HG03575 (cell line): Measurements from ENCODE around the gene AP4B1.

Experiments
- ATAC-seq: cut with Tn5 transposase; IDR thresholded peaks from one replicate; pipeline ENCODE4 v1.9.1; 2021; ENCODE audit not compliant: unreplicated experiment, insufficient number of reproducible peaks, low FRiP score; ENCODE audit errors: extremely low read depth

AP4B1 gene

GRCh38 chr1:113934006-113934405 is 29.4 kb upstream of the AP4B1 start:
- no peak for ATAC-seq

GRCh38 chr1:113931451-113931851 is 26.9 kb upstream of the AP4B1 start:
- ATAC-seq, result no peak

GRCh38 chr1:113930499-113931161 is 26.0 kb upstream of the AP4B1 start:
- no peak for ATAC-seq

GRCh38 chr1:113929750-113930498 is 25.3 kb upstream of the AP4B1 start:
- ATAC-seq, result no peak

DNA sequence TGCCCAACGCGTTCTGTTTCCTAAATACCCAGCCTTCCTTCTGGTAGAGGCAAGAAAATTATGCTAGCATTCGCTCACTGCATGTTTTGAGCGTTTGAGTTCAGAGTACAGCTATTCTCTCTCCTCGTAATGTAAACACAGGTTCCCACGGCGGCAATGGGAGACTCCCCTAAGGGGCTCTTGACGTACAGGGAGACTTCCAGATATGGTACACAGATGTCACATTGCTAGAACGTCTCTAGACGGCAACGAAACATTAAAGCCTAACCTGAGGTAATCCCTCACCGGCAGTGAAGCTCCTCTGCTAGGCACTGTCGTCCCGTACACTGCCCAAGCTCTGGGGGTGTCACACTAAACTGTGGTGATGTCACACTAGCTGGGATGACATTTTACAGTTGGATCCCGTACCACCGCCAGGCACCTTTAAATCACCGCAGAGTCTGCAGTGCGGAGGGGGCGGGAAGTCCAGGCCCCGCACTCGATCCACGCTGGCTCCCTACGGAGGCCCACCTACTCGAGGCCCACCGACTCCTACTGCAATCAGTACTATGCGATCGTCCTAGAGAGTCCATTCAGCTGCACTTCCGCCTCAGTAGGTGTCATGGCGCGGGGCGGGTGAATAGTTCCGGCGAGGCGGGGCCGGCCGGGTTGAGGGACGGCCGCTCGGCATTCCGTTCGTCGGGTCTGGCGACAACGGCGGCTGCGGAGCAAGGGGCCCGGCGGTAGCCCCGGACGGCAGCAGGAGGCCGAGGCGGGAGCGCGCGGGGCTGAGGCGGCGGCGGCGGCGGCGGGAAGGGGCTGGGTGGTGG is 24.5 kb upstream of the AP4B1 start, which contains the start of gene HIPK1:
Gene HIPK1, plus strand, starts transcription at position 384 of the 809 bp plus-strand sequence.
- peak; percentile 35 for ATAC-seq

GRCh38 chr1:113928187-113928930 is 23.8 kb upstream of the AP4B1 start:
- ATAC-seq, result no peak

GRCh38 chr1:113924473-113924872 is 19.9 kb upstream of the AP4B1 start:
- ATAC-seq, result no peak

GRCh38 chr1:113922957-113923356 is 18.4 kb upstream of the AP4B1 start:
- ATAC-seq, result no peak

DNA sequence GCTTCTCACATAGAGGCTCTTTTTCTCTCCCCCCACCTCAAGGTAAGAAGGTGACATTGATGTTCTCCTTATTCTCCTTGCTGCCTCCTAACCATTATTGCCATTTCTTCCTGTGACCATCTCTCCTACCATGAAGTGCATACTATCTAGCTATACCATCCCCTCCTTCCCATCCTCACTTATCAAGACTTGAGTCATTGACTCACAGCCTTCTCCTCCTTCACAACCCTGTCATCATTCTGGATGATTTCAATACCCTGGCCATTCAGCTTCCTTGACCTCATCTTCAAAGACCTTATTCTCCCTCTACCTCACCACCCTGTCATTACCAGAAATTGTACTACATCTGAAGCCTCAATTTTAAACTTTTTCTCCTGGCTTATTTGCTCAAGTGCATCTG is 13.6 kb upstream of the AP4B1 start:
- ATAC-seq, result no peak

DNA sequence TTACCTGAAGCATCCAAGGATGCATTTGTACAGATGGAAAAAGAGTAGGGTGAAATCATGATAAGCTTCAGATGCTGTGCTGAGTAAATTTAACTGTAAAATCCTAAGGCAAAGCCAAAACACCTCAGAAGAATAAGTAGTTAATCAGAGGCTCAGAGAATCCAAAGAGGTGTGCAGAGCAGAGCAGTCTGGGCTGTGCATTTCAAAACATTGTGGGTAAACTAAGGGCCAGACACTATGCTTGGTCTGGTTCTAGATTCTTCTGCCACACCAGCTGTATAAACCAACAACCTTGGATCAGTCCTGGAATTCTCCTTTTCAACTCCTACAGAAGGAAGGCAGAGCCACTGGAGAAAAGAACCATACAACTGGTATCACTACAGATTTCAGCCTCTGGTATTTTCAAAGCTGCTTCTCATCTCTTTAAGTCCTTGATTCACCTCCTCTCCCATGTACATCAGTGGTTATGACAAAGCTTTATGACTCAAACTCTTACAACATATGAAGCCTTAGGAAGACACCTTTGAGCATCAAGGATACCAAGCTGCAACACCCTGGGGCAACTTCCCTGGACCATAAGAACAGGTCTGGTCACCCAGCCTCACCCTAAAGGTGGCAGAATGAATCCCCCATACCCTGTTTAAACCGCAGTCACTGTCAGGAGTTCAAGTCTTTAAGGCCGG is 12.9 kb upstream of the AP4B1 start:
- ATAC-seq, result no peak

DNA sequence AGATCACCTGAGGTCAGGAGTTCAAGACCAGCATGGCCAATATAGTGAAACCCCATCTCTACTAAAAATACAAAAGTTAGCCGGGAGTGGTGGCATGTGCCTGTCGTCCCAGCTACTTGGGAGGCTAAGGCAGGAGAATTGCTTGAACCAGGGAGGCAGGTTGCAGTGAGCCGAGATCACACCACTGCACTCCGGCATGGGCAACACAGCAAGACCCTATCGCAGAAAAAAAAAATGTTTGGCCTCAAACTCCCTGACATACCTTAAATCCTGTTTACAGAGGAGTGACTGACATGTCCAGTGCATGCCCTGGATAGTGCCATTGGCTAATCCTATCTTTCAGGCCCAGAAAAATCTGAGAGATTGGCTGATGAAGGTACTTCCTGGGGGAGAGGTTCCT is 12.4 kb upstream of the AP4B1 start:
- no peak for ATAC-seq

DNA sequence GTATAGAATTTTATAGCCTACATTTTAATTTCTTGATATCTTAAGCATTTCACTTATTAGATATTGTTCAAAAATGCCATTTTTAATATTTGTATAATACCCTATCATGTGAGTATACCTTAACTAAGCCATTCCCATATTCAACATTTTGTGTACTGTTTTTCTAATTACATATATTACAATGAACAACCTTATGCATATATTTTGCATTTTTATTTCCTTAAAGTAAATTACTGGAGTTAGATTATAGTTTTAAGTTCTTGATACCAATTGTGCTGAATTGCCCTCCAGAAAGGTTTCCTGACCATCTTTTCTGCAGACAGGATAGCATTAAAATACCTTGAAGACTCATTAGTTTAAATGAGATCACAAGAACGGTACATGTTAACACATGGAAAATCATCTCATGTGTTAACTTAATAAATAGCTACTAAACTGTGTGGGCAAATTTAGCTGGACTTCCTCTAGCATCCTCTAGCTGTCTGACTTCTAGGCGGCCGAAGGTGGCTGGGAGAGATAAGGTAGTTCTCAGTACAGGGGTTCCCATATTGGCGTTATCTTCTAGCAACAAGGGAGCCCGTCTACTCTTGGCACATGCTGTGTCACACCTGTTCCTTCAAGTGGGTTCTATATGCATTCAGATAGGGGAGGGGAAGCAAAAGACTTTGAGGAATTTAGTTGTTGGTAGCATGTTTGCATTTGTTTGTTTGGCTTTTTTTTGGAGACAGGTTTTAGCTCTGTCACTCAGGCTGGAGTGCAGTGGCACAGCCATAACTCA is 9.5 kb upstream of the AP4B1 start:
- ATAC-seq, result no peak

GRCh38 chr1:113913312-113913668 is 8.7 kb upstream of the AP4B1 start:
- no peak for ATAC-seq

DNA sequence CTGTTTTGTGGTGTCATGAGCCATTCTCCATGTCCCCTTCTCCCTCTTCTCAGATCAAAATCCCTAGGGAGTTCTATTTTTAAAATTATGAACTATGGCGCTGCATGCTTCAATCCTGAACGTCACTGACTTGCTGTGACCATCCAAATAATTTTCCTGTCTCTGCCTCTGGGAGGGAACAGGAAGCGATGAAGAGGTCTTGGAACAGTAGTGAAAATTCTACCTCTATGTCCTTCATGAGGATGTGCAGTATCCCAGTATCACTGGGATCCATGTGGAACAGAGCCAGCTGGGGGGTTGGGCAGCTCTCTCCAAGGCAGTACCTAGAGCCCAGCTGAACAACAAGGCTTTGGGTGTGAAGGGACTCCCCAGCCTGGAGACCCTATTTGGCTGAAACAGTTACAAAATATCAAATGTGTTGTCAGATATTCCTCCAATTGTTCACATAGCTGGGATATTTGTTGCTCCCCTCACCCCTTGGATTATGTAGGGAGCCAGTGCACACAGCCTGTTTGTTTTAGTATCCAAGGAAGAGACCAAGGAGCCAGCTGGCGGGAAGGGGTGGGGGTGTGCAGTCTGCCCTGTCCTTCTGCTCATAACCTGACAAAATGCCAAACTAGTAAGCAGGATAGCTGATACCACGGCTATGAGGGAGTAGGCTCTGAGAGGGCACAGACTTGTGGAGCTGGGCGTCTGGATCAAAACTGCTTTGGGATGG is 8.2 kb upstream of the AP4B1 start:
- no peak for ATAC-seq

DNA sequence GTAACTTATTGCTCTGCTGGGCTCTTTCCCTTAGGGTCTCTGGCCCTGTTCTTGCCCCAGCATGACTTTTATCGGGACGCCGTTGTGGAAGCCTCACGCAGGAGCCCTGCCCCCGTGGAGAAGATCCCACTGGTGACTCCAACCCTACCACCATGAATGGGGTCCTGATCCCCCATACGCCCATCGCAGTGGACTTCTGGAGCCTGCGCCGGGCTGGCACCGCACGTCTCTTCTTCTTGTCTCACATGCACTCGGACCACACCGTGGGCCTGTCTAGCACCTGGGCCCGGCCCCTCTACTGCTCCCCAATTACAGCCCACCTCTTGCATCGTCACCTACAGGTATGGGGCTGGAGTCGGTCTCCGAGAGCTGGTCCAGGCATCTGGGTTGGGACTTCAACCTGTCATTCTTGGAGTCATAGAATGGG is 849 bp upstream of the AP4B1 start:
- ATAC-seq, result no peak

- peak; percentile 14 for ATAC-seq
These were observed 316 bp downstream of the AP4B1 start for GRCh38 chr1:113904293-113904673.

DNA sequence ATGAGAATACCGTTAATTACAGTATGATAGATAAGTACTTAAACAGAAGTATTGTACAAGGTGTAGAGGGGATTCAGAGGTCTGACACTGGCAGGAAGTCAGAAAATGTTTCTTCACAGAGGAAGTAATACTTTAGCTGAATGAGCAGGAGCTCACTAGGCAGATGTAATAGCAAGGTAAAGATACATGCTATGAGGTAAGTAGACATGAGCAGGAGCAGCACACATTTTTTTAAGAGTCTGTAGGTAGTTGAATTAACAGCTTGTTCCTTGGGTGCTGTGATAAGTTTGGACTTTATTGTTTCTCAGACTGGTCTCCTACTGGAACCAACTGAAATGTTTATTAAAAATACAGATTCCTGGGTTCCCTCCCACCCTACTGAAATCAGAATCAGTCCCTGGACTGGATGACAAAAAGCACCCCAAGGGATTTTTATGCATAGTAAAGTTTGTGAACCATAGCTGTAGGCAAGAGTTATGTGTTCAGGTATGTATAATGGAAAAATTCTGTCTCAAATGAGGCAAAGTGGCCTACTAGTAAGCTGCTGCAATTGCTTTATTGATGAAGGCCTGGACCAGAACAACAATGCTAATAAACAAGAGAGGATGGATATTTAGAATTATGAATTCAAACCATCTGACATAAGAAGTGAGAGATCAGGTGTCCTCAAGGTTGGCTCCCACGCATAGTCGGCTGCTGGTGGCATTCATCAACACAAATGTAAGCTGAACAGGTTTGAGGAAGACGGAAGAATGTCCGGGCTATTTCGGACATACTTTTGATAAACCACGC is 902 bp downstream of the AP4B1 start:
- ATAC-seq, result no peak
